Activated CD4-positive, alpha-beta memory T cell treated with anti-CD3 and anti-CD28 coated beads for 36 hours (primary cell): ENCODE measurements around the gene GUCY2C. TPM values are rescaled to one million over a fixed set of nuclear protein-coding genes. Genes with fewer than 3 reads are reported as not detected.
"Not testable (repeated sequence)": the region's sequence is repeated elsewhere in the genome, so short reads cannot be mapped to it uniquely, and the experiment has no call there.

ENCODE experiments used
- CTCF ChIA-PET: fragments of 350-600 bp; sonication (Branson Sonifier 250); formaldehyde crosslinking; loops from one replicate; lab custom pipeline; 2021; ENCODE audit warnings: antibody characterized with exemption, inconsistent platforms; lab: Charles Lee
- POLR2A ChIA-PET: fragments of 350-600 bp; sonication (Branson Sonifier 250); formaldehyde crosslinking; loops from one replicate; lab custom pipeline; 2021; ENCODE audit warnings: antibody characterized with exemption; lab: Charles Lee
- DNase-seq: peaks from one replicate; pipeline ENCODE4 v3.0.0-alpha.2; 2020
- H3K27ac Mint-ChIP-seq: one replicate; pipeline ENCODE4 v1.8.0; 2021; ENCODE audit warnings: mixed read lengths
- H3K27me3 Mint-ChIP-seq: one replicate; pipeline ENCODE4 v1.8.0; 2021; ENCODE audit warnings: mixed read lengths
- H3K36me3 Mint-ChIP-seq: one replicate; pipeline ENCODE4 v1.8.0; 2021; ENCODE audit warnings: mixed read lengths
- H3K4me1 Mint-ChIP-seq: one replicate; pipeline ENCODE4 v1.8.0; 2021; ENCODE audit warnings: low read depth, mixed read lengths
- H3K4me3 Mint-ChIP-seq: one replicate; pipeline ENCODE4 v1.8.0; 2021; ENCODE audit warnings: mild to moderate bottlenecking, mixed read lengths
- H3K9me3 Mint-ChIP-seq: one replicate; pipeline ENCODE4 v1.8.0; 2021; ENCODE audit warnings: mixed read lengths
- intact Hi-C: fragments of 100-400 bp; cut with micrococcal nuclease; formaldehyde crosslinking; loops from one replicate; pipeline ENCODE4 v1.15.1; 2023
- total RNA-seq, 2 experiments: library from RNA; stranded (reverse); gene quantifications; one replicate each; pipeline ENCODE4 v1.2.3, GENCODE V29; 2021

Gene GUCY2C
- total RNA-seq, 2 experiments from 2014 or later, result not detected

GRCh38 chr12:14701809-14702568 is 5.6 kb upstream of the GUCY2C start:
- no peak for DNase-seq
- Mint-ChIP-seq H3K36me3 (no peaks in the 10 kb centered on the region), H3K27me3 (no peaks in the 10 kb centered on the region), H3K4me1 (no peaks in the 10 kb centered on the region), H3K4me3 (no peak overlapping the region), H3K9me3 (no peaks in the 10 kb centered on the region), H3K27ac (no peak overlapping the region)
- CTCF ChIA-PET, result no interaction called here
- intact Hi-C loops, result no loop called here
- POLR2A ChIA-PET, result no interaction called here

GRCh38 chr12:14700935-14701334 is 4.5 kb upstream of the GUCY2C start:
- H3K4me1 Mint-ChIP-seq, result no peaks in the 10 kb centered on the region
- intact Hi-C loops, result no loop called here
- ChIA-PET CTCF (no interaction called here), POLR2A (no interaction called here)
- H3K27me3 Mint-ChIP-seq, result no peaks in the 10 kb centered on the region
- no peaks in the 10 kb centered on the region for H3K9me3 Mint-ChIP-seq
- H3K36me3 Mint-ChIP-seq, result no peaks in the 10 kb centered on the region
- no peak overlapping the region for H3K4me3 Mint-ChIP-seq
- DNase-seq, result no peak
- no peak overlapping the region for H3K27ac Mint-ChIP-seq

GRCh38 chr12:14699923-14700322 is 3.5 kb upstream of the GUCY2C start:
- intact Hi-C loops, result no loop called here
- ChIA-PET CTCF (no interaction called here), POLR2A (no interaction called here)
- no peaks in the 10 kb centered on the region for H3K36me3 Mint-ChIP-seq
- H3K4me3 Mint-ChIP-seq, result no peak overlapping the region
- H3K27ac Mint-ChIP-seq, result no peak overlapping the region
- no peaks in the 10 kb centered on the region for H3K27me3 Mint-ChIP-seq
- H3K9me3 Mint-ChIP-seq, result no peaks in the 10 kb centered on the region
- no peaks in the 10 kb centered on the region for H3K4me1 Mint-ChIP-seq
- DNase-seq, result no peak

DNA sequence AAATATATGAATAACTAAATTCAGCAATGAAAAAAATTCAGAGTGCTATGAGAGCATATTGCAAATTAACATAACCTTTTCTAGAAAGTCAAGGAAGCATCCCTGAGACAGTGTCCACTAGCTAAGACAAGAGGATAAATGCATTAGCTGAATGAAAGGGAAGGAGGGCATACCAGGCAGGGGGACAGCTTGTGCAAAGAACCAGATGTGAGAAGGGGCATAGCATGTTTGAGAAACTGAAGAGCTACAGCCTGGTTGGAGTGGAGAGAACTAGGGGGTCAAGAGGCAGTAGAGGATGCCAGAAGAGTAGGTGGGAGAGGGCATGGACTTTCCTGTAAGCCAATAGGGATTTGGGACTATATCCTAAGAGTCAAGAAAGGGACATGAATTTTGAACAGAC is 2.2 kb upstream of the GUCY2C start:
- Mint-ChIP-seq H3K27me3 (peaks cover 7% of the 10 kb centered on the region), H3K4me1 (no peaks in the 10 kb centered on the region), H3K36me3 (no peaks in the 10 kb centered on the region), H3K4me3 (no peak overlapping the region), H3K9me3 (no peaks in the 10 kb centered on the region), H3K27ac (no peak overlapping the region)
- no peak for DNase-seq
- CTCF ChIA-PET, result interaction anchor here (1.3 kb wide), 1 partner anchor 18 kb away, joined by 4 read pairs; no protein-coding TSS in a partner anchor
- POLR2A ChIA-PET, result no interaction called here
- intact Hi-C loops, result no loop called here

GRCh38 chr12:14695715-14696141 is 671 bp downstream of the GUCY2C start:
- Mint-ChIP-seq H3K27me3 (peaks cover 13% of the 10 kb centered on the region), H3K27ac (no peak overlapping the region), H3K9me3 (no peaks in the 10 kb centered on the region), H3K4me3 (no peak overlapping the region), H3K4me1 (no peaks in the 10 kb centered on the region), H3K36me3 (no peaks in the 10 kb centered on the region)
- intact Hi-C loops, result no loop called here
- DNase-seq, result no peak
- ChIA-PET CTCF (no interaction called here), POLR2A (no interaction called here)

GRCh38 chr12:14694970-14695369 is 1.4 kb downstream of the GUCY2C start:
- H3K9me3 Mint-ChIP-seq, result no peaks in the 10 kb centered on the region
- no peak overlapping the region for H3K4me3 Mint-ChIP-seq
- H3K27me3 Mint-ChIP-seq, result peaks cover 13% of the 10 kb centered on the region
- no peak for DNase-seq
- intact Hi-C loops, result no loop called here
- H3K36me3 Mint-ChIP-seq, result no peaks in the 10 kb centered on the region
- CTCF ChIA-PET, result no interaction called here
- no peak overlapping the region for H3K27ac Mint-ChIP-seq
- POLR2A ChIA-PET, result no interaction called here
- no peaks in the 10 kb centered on the region for H3K4me1 Mint-ChIP-seq

- Mint-ChIP-seq H3K27me3 (peaks cover 13% of the 10 kb centered on the region), H3K4me3 (no peak overlapping the region), H3K4me1 (no peaks in the 10 kb centered on the region), H3K27ac (no peak overlapping the region), H3K9me3 (no peaks in the 10 kb centered on the region), H3K36me3 (no peaks in the 10 kb centered on the region)
- DNase-seq, result no peak
- POLR2A ChIA-PET, result no interaction called here
- CTCF ChIA-PET, result no interaction called here
- intact Hi-C loops, result no loop called here
These were observed 2.2 kb downstream of the GUCY2C start for GRCh38 chr12:14694145-14694714.

GRCh38 chr12:14693116-14693515 is 3.3 kb downstream of the GUCY2C start:
- intact Hi-C loops, result no loop called here
- H3K4me1 Mint-ChIP-seq, result no peaks in the 10 kb centered on the region
- H3K36me3 Mint-ChIP-seq, result no peaks in the 10 kb centered on the region
- CTCF ChIA-PET, result interaction anchor here (0.9 kb wide), 2 partner anchors 30 to 64 kb away, joined by 3 to 4 read pairs; no protein-coding TSS in a partner anchor
- H3K9me3 Mint-ChIP-seq, result no peaks in the 10 kb centered on the region
- no peak overlapping the region for H3K27ac Mint-ChIP-seq
- H3K27me3 Mint-ChIP-seq, result peaks cover 13% of the 10 kb centered on the region
- no peak for DNase-seq
- POLR2A ChIA-PET, result no interaction called here
- no peak overlapping the region for H3K4me3 Mint-ChIP-seq

- H3K4me3 Mint-ChIP-seq, result no peak overlapping the region
- no peaks in the 10 kb centered on the region for H3K9me3 Mint-ChIP-seq
- H3K27me3 Mint-ChIP-seq, result peaks cover 13% of the 10 kb centered on the region
- H3K36me3 Mint-ChIP-seq, result no peaks in the 10 kb centered on the region
- no peak for DNase-seq
- intact Hi-C loops, result no loop called here
- no peak overlapping the region for H3K27ac Mint-ChIP-seq
- POLR2A ChIA-PET, result no interaction called here
- CTCF ChIA-PET, result no interaction called here
- no peaks in the 10 kb centered on the region for H3K4me1 Mint-ChIP-seq
These were observed 4.8 kb downstream of the GUCY2C start for GRCh38 chr12:14691560-14691959.

- no peak for DNase-seq
- Mint-ChIP-seq H3K36me3 (no peaks in the 10 kb centered on the region), H3K9me3 (no peaks in the 10 kb centered on the region), H3K27me3 (peaks cover 13% of the 10 kb centered on the region), H3K4me3 (no peak overlapping the region), H3K4me1 (no peaks in the 10 kb centered on the region), H3K27ac (no peak overlapping the region)
- ChIA-PET CTCF (no interaction called here), POLR2A (no interaction called here)
- intact Hi-C loops, result no loop called here
These were observed 6.4 kb downstream of the GUCY2C start for GRCh38 chr12:14689996-14690395.

- ChIA-PET POLR2A (no interaction called here), CTCF (no interaction called here)
- Mint-ChIP-seq H3K27ac (no peak overlapping the region), H3K4me1 (no peaks in the 10 kb centered on the region), H3K36me3 (no peaks in the 10 kb centered on the region), H3K9me3 (no peaks in the 10 kb centered on the region), H3K27me3 (peaks cover 9% of the 10 kb centered on the region), H3K4me3 (no peak overlapping the region)
- intact Hi-C loops, result no loop called here
- DNase-seq, result no peak
These were observed 7.3 kb downstream of the GUCY2C start for GRCh38 chr12:14689144-14689543.

- DNase-seq, result peak; percentile 14
- CTCF ChIA-PET, H3K36me3 Mint-ChIP-seq, POLR2A ChIA-PET, H3K27me3 Mint-ChIP-seq, H3K4me1 Mint-ChIP-seq, H3K4me3 Mint-ChIP-seq, H3K9me3 Mint-ChIP-seq, H3K27ac Mint-ChIP-seq: not testable (repeated sequence)
- intact Hi-C loops, result loop anchor here (5.0 kb wide), 1 partner anchor 1020 kb away; no protein-coding TSS in a partner anchor
These were observed 14.2 kb downstream of the GUCY2C start for GRCh38 chr12:14682231-14682630.

DNA sequence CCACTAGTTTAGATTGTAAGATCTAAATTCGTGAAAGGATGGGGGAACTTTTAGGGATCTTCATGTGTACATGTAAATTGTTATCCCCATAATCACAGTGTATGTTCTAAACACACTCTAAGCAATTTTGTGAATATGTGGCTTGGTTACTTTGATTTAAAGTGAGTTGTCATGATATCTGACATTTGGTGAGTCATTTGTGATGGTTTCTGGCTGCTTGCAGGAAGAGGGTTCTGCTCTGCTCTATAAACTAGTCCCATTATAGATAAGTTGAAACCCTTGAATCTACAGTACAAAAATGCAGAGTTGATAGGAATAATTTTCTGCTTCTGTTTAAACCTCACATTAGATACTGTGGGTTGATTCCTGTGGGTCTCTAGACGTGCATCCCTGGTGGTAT is 14.8 kb downstream of the GUCY2C start:
- POLR2A ChIA-PET, result no interaction called here
- Mint-ChIP-seq H3K27ac (no peak overlapping the region), H3K4me3 (no peak overlapping the region), H3K4me1 (peaks cover 5% of the 10 kb centered on the region), H3K36me3 (no peaks in the 10 kb centered on the region), H3K9me3 (no peaks in the 10 kb centered on the region), H3K27me3 (peaks cover 5% of the 10 kb centered on the region)
- CTCF ChIA-PET, result no interaction called here
- intact Hi-C loops, result loop anchor here (5.0 kb wide), 1 partner anchor 1021 kb away; no protein-coding TSS in a partner anchor
- DNase-seq, result no peak
